Neural progenitor cell (in vitro differentiated cells): Measurements from ENCODE around the gene EXD3. TPM values are rescaled to one million over a fixed set of nuclear protein-coding genes. Genes with fewer than 3 reads are reported as not detected.
A peak's percentile ranks its signal among the peaks of the same experiment; 100 is the strongest.

Experiments used
- DNase-seq: peaks from one replicate; pipeline ENCODE4 v3.0.0-alpha.2; 2016; ENCODE audit warnings: low spot score
- H2AFZ ChIP-seq: fragments of 200-600 bp; sonication (generic); replicated peaks from 2 replicates; pipeline ENCODE4 v1.6.1; 2016; ENCODE audit warnings: antibody characterized with exemption
- H3F3A ChIP-seq: fragments of 200-600 bp; sonication (generic); 2 replicates; pipeline ENCODE4 v1.6.1; 2016; ENCODE audit warnings: antibody characterized with exemption, low read depth
- H3K27ac ChIP-seq: fragments of 200-600 bp; sonication (generic); 2 replicates; pipeline ENCODE4 v1.5.1; 2016; ENCODE audit warnings: mild to moderate bottlenecking
- H3K27me3 ChIP-seq: fragments of 200-600 bp; sonication (generic); 2 replicates; pipeline ENCODE4 v1.6.1; 2016; ENCODE audit warnings: mild to moderate bottlenecking, moderate library complexity
- H3K36me3 ChIP-seq: fragments of 200-600 bp; sonication (generic); 2 replicates; pipeline ENCODE4 v1.5.1; 2016
- H3K4me1 ChIP-seq: fragments of 200-600 bp; sonication (generic); 2 replicates; pipeline ENCODE4 v1.6.1; 2016; ENCODE audit warnings: mixed run types
- H3K4me2 ChIP-seq: fragments of 200-600 bp; sonication (generic); 2 replicates; pipeline ENCODE4 v1.6.1; 2016
- H3K4me3 ChIP-seq: fragments of 200-600 bp; sonication (generic); 2 replicates; pipeline ENCODE4 v1.5.1; 2016
- H3K79me2 ChIP-seq: fragments of 200-600 bp; sonication (generic); 2 replicates; pipeline ENCODE4 v1.6.1; 2016; ENCODE audit warnings: low read depth
- H3K9ac ChIP-seq: fragments of 200-600 bp; sonication (generic); 2 replicates; pipeline ENCODE4 v1.6.1; 2016
- H3K9me3 ChIP-seq: fragments of 200-600 bp; sonication (generic); 2 replicates; pipeline ENCODE4 v1.5.1; 2016; ENCODE audit warnings: low read depth
- H4K20me1 ChIP-seq: fragments of 200-600 bp; sonication (generic); 2 replicates; pipeline ENCODE4 v1.6.1; 2016; ENCODE audit warnings: low read depth
- H3K27ac Mint-ChIP-seq: 3 replicates; pipeline ENCODE4 v1.8.0; 2021; ENCODE audit warnings: mixed read lengths
- H3K27me3 Mint-ChIP-seq: 2 replicates; pipeline ENCODE4 v1.8.0; 2022; ENCODE audit warnings: low read depth, mild to moderate bottlenecking, inconsistent platforms, moderate library complexity, mixed read lengths; ENCODE audit not compliant: insufficient read depth
- H3K36me3 Mint-ChIP-seq: 3 replicates; pipeline ENCODE4 v1.8.0; 2021; ENCODE audit warnings: mixed read lengths
- H3K4me1 Mint-ChIP-seq: 3 replicates; pipeline ENCODE4 v1.8.0; 2021; ENCODE audit warnings: mixed read lengths
- H3K4me3 Mint-ChIP-seq: 3 replicates; pipeline ENCODE4 v1.8.0; 2021; ENCODE audit warnings: mild to moderate bottlenecking, moderate library complexity, mixed read lengths
- H3K9me3 Mint-ChIP-seq: 3 replicates; pipeline ENCODE4 v1.8.0; 2020; ENCODE audit warnings: mixed read lengths
- CTCF ChIP-seq: fragments of 200-600 bp; sonication (generic); IDR thresholded peaks from 2 replicates; pipeline ENCODE4 v1.5.1; 2017; ENCODE audit warnings: antibody characterized with exemption, mild to moderate bottlenecking
- EZH2 ChIP-seq: fragments of 200-600 bp; sonication (generic); IDR thresholded peaks from 2 replicates; pipeline ENCODE4 v1.6.1; 2017; ENCODE audit warnings: antibody characterized with exemption, mild to moderate bottlenecking, moderate library complexity
- EZH2phosphoT487 ChIP-seq: fragments of 200-600 bp; sonication (generic); IDR thresholded peaks from 2 replicates; pipeline ENCODE4 v1.6.1; 2017; ENCODE audit warnings: antibody characterized with exemption
- total RNA-seq: library from RNA; depleted of rRNA; stranded (reverse); fragments of >200 nt; gene quantifications from 2 replicates; pipeline ENCODE4 v1.2.3, GENCODE V29; 2015; ENCODE audit warnings: low replicate concordance

The EXD3 gene
- total RNA-seq, 1 donor from 2014 or later = 4.7 TPM

DNA sequence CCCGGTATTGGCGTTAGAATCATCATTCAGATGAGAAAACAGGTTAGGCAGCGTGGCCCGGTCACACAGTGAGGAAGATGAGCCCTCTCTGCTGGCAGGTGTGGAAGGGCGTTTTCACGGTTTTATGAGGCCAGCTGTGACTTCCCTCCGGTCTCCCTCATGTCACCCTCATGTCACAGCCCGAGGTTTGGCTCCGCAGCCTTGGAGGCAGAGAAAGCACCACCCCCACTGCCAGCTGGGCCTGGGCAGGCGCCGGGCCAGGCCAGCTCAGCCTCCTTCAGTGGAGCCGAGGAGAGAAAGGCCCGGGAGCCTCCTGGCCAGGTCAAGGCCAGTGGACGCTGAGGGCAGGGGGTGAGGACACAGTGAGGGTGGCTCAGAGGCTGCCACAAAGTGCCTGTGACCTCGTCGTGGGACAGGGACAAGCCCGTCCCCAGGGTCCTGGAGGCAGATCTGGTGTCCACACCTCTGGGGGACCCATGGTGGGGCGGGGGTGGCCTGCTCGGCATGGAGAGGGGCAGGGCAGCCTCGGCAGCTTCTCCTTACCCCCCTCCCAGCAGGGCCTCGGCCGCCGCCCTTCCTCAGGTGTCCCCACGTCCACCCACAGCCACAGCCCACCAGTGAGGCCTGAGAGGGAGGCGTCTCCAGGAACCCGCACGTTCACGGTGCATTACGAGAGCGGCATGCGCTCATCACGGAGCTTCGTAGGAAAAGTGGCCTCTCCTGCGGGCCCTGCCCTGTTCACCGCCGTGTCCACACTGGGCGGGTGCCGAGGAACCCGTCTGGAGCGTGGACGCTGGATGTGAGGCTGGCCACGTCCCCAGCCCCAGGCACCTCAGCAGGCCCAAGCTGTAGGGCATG is 32.2 kb downstream of the EXD3 start:
- H3K9me3 ChIP-seq = no peaks in the 10 kb centered on the region
- peak overlapping the region; percentile 42 for H3K27ac Mint-ChIP-seq
- no peaks in the 10 kb centered on the region for H3K27me3 ChIP-seq
- no peak overlapping the region for H3K9ac ChIP-seq
- no peaks in the 10 kb centered on the region for H4K20me1 ChIP-seq
- no peaks in the 10 kb centered on the region for H3K36me3 ChIP-seq
- peaks cover 3% of the 10 kb centered on the region for H3K36me3 Mint-ChIP-seq
- peaks cover 8% of the 10 kb centered on the region for H3K4me1 Mint-ChIP-seq
- no peak overlapping the region for H3K4me3 ChIP-seq
- no peak for DNase-seq
- H3K79me2 ChIP-seq = no peaks in the 10 kb centered on the region
- no peaks in the 10 kb centered on the region for H3K9me3 Mint-ChIP-seq
- H3K4me3 Mint-ChIP-seq = peak overlapping the region; percentile 43
- TF ChIP-seq CTCF = no peak
- no peak overlapping the region for H3K27ac ChIP-seq
- H3K4me2 ChIP-seq = no peak overlapping the region
- peaks cover 3% of the 10 kb centered on the region for H3K27me3 Mint-ChIP-seq
- H3F3A ChIP-seq = no peaks in the 10 kb centered on the region
- no peaks in the 10 kb centered on the region for H3K4me1 ChIP-seq
- no peak overlapping the region for H2AFZ ChIP-seq

GRCh38 chr9:137389428-137389746 is 33.6 kb downstream of the EXD3 start:
- no peak overlapping the region for H3K4me3 Mint-ChIP-seq
- Histone ChIP-seq H3K79me2 (no peaks in the 10 kb centered on the region), H2AFZ (no peak overlapping the region), H3K36me3 (no peaks in the 10 kb centered on the region), H3K4me2 (no peak overlapping the region), H3K4me3 (no peak overlapping the region), H3K27me3 (no peaks in the 10 kb centered on the region), H4K20me1 (no peaks in the 10 kb centered on the region), H3F3A (no peaks in the 10 kb centered on the region), H3K4me1 (no peaks in the 10 kb centered on the region), H3K27ac (no peak overlapping the region), H3K9ac (no peak overlapping the region), H3K9me3 (no peaks in the 10 kb centered on the region)
- H3K27ac Mint-ChIP-seq = no peak overlapping the region
- H3K4me1 Mint-ChIP-seq = peaks cover 11% of the 10 kb centered on the region
- H3K9me3 Mint-ChIP-seq = no peaks in the 10 kb centered on the region
- TF ChIP-seq EZH2 = no peak
- TF ChIP-seq CTCF = no peak
- no peak for TF ChIP-seq EZH2phosphoT487
- H3K36me3 Mint-ChIP-seq = peaks cover 3% of the 10 kb centered on the region
- no peak for DNase-seq
- H3K27me3 Mint-ChIP-seq = peaks cover 3% of the 10 kb centered on the region

- no peak overlapping the region for H3K4me3 Mint-ChIP-seq
- Histone ChIP-seq H2AFZ (no peak overlapping the region), H4K20me1 (no peaks in the 10 kb centered on the region), H3F3A (no peaks in the 10 kb centered on the region), H3K79me2 (no peaks in the 10 kb centered on the region), H3K36me3 (no peaks in the 10 kb centered on the region), H3K9ac (no peak overlapping the region), H3K27ac (no peak overlapping the region), H3K4me3 (no peak overlapping the region), H3K4me2 (no peak overlapping the region), H3K4me1 (no peaks in the 10 kb centered on the region), H3K9me3 (no peaks in the 10 kb centered on the region), H3K27me3 (no peaks in the 10 kb centered on the region)
- H3K4me1 Mint-ChIP-seq = peaks cover 15% of the 10 kb centered on the region
- peaks cover 3% of the 10 kb centered on the region for H3K36me3 Mint-ChIP-seq
- H3K27ac Mint-ChIP-seq = no peak overlapping the region
- TF ChIP-seq EZH2phosphoT487 = no peak
- TF ChIP-seq CTCF = no peak
- no peak for TF ChIP-seq EZH2
- no peaks in the 10 kb centered on the region for H3K9me3 Mint-ChIP-seq
- peaks cover 2% of the 10 kb centered on the region for H3K27me3 Mint-ChIP-seq
- DNase-seq = no peak
These were observed 34.2 kb downstream of the EXD3 start for GRCh38 chr9:137388589-137389427.
